SK-MEL-5 (cell line): Measurements from ENCODE around the gene KRT6C. TPM values are rescaled to one million over a fixed set of nuclear protein-coding genes. Genes with fewer than 3 reads are reported as not detected.

Source experiments
- DNase-seq: peaks from one replicate; pipeline ENCODE4 v3.0.0-alpha.2; 2016; ENCODE audit warnings: low read depth, low spot score
- in situ Hi-C: cut with HindIII; loops from 2 replicates; pipeline ENCODE4 v1.10.0; 2016; ENCODE audit warnings: low sequenced_read_pairs, high pct_unique_total_duplicates, low pct_unique_long_range_greater_than_20kb
- total RNA-seq: library from RNA; depleted of rRNA; stranded (reverse); fragments of >200 nt; shearing (Covaris generic); gene quantifications from 2 replicates; pipeline ENCODE4 v1.2.3, GENCODE V29; 2014; rRNA removed

KRT6C gene
- total RNA-seq, 1 experiment from 2014 or later = not detected

- no peak for DNase-seq
- in situ Hi-C loops = no loop called here
Measured at GRCh38 chr12:52427083-52427482, 46.5 kb downstream of the KRT6C start.

- in situ Hi-C loops = no loop called here
- DNase-seq = no peak
Measured at GRCh38 chr12:52426034-52426433, 47.6 kb downstream of the KRT6C start.

DNA sequence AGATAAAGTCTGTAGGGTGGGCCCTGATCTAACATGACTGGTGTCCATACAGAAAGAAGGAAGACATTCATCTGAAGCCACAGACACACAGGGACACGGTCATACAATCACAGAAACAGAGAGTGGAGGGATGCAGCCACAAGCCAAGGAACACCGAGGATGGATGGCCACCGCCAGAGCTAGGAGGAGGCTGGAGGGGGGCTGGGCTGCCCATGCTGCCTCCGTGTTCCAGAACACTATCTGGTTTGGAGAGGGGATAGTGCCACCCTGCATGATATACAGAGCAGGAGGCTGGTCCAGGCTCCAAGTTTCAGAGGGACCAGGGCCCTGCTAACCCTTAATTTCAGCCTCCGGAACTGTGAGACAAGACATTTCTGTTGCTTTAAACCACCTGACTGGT, 48.1 kb downstream of the KRT6C start:
- in situ Hi-C loops = no loop called here
- no peak for DNase-seq

DNA sequence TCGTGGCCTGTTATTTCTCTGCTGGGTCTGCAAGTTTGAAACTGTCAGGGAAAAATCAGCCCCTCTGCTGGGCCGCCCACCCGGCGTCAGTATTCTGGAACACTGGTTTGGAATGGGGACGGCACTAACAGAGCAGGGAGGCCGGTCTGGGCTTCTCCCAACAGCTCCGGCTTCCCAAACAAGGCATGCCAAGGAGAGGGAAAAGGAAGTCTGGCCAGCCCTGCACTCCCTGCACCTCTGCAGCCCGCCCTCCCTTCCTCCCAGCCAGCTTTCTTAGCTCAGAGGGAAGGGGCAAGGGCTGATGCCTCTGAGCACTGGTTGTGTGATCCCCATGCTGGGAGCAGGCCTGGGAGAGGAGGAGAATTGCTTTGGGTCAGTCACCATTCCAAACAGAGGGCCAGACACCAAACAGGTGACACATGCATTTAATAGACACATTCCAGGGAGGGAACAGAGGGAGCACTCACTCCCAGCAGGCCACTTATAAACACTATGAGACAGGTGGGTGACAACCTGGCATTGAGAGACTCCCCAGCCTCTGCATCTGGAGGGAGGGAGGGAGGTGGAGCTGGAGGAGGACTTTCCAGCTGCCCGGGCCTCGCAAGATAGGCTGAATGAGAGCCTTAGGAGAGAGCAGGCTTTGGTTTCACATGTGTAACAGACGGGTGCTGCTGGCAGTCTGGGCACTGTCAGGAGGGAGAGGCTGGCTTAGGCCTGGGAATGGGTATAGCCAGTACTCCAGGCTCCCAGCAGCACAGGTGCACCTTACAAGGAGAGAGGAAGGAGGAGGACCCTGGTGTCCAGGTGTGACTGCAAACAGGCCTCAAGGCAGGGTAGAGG, 49.7 kb downstream of the KRT6C start:
- in situ Hi-C loops = no loop called here
- no peak for DNase-seq

GRCh38 chr12:52423035-52423434, 50.6 kb downstream of the KRT6C start:
- in situ Hi-C loops = no loop called here
- no peak for DNase-seq

DNA sequence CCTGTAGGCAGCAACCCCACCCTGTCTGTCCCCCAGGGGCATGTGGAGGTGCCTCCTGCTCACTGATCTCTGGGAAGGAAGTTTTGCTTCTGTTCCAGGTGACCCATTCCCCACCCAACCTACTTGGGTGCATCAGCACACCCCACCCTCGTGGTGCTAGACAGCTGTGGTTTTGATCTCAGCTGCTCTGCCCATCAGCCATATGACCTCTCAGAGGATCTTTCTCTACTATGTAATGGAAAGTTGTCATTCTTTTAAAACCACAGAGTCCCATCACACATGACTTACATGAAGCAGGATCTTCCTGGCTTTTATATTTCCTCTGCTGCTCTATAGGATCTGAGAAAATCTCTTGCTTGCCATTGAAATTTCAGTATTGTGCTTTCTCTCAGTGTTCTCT, 53.9 kb downstream of the KRT6C start:
- in situ Hi-C loops = no loop called here
- no peak for DNase-seq

GRCh38 chr12:52418576-52419110, 55.0 kb downstream of the KRT6C start:
- in situ Hi-C loops = no loop called here
- DNase-seq = no peak

Other genes starting within 250 kb of the KRT6C start
- gene KRT7, start 240.6 kb downstream of the KRT6C start, total RNA-seq = not detected in 2 replicates
- not detected in 2 replicates for gene KRT86, start 199.2 kb downstream of the KRT6C start, total RNA-seq
- gene KRT81, start 182.3 kb downstream of the KRT6C start, total RNA-seq = 0.16 TPM in 1 of 2 replicates, not detected in the other
- gene KRT83, start 152.4 kb downstream of the KRT6C start, total RNA-seq = not detected in 2 replicates
- not detected in 2 replicates for gene KRT85, start 106.3 kb downstream of the KRT6C start, total RNA-seq
- gene KRT84, start 88.2 kb downstream of the KRT6C start, total RNA-seq = not detected in 2 replicates
- gene KRT82, start 67.5 kb downstream of the KRT6C start, total RNA-seq = not detected in 2 replicates
- gene KRT75, start 39.4 kb downstream of the KRT6C start, total RNA-seq = not detected in 2 replicates
- not detected in 2 replicates for gene KRT6B, start 21.7 kb downstream of the KRT6C start, total RNA-seq
- gene KRT6A, start 19.5 kb upstream of the KRT6C start, total RNA-seq = not detected in 2 replicates
- not detected in 2 replicates for gene KRT5, start 46.6 kb upstream of the KRT6C start, total RNA-seq
- gene KRT71, start 79.3 kb upstream of the KRT6C start, total RNA-seq = not detected in 2 replicates
- not detected in 2 replicates for gene KRT74, start 100.0 kb upstream of the KRT6C start, total RNA-seq
- gene KRT72, start 127.7 kb upstream of the KRT6C start, total RNA-seq = not detected in 2 replicates
- gene KRT73, start 144.8 kb upstream of the KRT6C start, total RNA-seq = not detected in 2 replicates
- not detected in 2 replicates for gene KRT2, start 178.4 kb upstream of the KRT6C start, total RNA-seq
- gene KRT1, start 206.6 kb upstream of the KRT6C start, total RNA-seq = not detected in 2 replicates
- gene KRT77, start 229.7 kb upstream of the KRT6C start, total RNA-seq = not detected in 2 replicates